COLO829 (cell line): ENCODE measurements around the gene HOPX.
"Not testable (repeated sequence)": the region's sequence is repeated elsewhere in the genome, so short reads cannot be mapped to it uniquely, and the experiment has no call there.

Experiments
- DNase-seq: peaks from one replicate; pipeline ENCODE4 v3.0.0; 2012; ENCODE audit warnings: low spot score

The HOPX gene

DNA sequence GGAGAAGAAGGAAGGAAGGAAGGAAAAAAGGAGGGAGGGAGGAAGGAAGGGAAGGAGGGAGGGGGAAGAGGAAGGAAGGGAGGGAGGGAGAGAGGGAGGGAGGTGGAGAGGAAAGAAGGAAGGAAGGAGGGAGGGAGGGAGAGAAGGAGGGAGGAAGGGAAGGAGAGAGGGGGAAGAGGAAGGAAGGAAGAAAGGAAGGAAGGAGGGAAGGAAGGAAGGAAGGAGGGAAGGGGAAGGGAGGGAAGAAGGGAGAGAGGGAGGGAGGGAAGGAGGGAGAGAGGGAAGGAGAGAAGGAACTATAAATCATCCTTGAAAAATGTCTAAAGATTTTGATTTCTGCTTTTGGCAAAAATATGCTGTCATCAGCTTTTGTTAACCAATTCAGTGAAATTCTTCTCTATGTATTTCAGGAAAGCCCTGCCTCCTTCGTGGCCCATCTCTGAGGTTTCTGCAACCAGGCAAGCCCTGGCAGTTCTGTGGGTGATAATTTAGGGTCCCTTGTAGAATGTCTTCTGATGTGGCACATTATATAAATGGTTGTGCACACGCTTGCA, 7.1 kb upstream of the HOPX start:
- no peak for DNase-seq

DNA sequence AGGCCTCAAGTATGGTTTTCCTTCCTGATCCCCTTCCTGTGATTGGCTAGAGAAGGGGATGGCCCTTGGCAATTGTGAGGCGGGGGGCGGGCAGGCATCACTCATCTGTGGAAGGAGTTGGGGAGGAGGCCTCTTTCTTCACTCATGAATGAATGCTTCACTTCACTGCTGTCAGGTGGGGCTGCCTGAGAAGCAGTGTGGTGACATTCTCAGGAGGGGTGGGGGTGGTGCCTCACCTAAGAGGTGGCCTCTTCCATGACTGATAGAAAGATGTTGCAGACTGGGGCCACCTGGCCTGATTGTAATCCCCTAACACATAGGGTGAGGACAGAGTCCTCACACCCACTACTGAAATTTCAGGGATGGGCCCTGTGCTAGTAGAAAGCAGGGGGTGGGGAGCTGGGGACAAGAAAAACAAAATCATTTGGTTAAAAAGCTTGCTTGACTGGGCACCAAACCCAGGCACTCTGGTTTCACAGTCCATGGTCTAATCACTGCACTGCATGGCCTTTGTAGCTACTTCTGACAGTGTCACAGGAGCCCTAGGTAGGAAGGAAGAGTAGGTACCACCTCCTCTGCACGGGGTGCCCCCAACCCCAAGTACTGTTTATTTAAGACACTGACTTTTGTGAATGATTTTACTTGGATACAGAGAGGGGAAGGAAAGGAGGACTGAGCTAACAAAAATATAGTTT, 5.6 kb upstream of the HOPX start:
- DNase-seq, result no peak

DNA sequence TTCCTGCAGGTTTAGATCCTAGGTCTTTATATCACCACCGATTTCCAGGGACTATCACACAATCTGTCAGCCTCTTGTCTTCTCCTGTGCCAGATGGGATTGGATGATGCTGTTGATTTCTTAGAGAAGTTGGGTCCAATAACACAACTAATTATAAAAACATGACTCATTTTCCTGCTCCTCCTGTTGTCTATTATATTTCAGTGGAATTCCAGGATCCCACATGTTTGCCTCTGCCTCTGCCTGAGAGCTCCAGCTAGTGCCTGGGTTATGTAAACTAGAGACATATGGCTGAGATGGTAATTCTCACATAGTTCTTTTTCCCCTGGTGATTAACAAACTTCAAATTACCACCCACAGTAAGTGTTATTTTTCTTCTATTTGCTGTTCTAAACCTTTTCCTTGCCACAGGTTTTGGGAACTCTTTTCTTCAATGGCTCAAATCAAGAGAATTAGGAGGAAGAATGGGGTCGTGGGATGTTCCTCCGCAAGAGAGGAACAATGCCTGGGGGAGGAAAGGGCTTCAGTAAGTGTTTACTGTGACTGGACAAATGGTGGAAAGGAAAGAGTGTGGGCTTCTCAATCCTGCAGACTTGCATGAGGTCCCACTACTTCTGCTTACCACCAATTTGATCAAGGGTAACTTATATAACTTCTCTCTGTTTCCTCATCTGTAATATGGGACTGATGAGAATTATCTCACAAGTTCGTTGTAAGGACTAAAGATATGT, 3.4 kb upstream of the HOPX start:
- peak; percentile 27 for DNase-seq

DNA sequence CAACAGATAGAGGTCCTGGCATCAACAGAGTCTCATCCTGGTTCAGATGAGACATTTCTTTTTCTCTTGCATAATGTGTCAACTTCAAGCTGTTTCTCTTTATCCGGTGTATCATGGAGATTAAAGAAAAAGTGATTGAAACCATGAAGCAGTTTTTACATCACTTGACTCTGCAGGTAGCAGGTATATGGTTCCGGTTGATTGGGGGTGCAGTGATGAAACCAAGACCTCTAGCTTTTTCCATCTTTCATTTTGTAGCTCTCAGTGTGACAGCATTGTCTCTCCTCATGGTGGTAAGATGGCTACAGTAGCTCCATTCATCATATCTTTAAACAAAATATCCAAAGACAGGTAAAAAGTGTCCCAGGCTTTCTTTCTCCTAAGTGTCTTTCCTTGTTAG, 2.4 kb upstream of the HOPX start:
- DNase-seq, result no peak

DNA sequence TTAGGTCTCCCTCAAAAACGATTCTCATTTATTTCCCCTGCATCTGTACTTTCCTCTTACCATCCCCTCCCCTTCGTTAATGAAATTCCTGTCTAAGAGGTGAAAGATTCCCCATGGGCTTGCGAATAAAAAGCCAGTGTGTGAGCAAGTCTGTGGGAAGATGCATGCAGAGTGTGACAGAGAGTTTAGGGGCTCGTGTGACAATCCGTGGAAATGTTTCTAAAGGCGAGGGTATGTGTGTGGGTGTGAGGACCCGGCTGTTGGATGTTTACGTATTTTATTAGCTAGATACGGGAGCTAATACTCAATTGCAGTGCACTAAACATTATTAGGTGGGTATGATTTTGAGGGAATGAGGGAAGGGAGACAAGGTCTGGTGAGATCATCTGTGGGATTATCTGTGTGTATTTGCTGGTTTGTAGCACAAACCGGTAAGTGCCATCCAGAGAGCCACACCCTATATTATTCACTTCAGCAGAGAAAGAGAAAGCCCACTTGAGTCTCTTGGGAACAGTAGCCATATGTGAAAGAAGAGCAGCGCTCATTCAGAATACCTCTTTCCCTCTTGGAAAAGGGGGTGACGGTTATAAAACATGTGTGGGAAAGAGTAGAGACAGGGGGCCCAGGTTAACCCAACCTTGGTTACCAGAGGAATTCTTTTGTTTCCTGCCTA, 893 bp upstream of the HOPX start:
- no peak for DNase-seq

DNA sequence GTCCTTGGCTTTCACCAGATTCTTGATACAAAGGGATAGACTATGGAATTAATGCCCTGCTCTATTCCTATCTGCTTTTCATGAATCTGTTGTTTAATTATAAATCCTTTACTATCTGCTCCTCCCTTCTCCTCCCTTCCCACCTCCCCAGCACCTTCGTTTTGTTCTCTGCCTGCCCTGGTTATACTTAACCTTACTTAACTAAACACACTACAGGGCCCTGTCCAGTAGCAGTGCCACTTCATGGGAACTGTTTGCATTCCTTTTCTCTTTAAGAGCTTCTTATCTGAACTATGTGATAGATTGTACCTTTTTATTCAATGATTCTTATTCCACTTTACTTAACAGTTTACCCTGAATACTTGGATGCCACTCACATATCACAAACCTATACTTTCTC, 830 bp downstream of the HOPX start:
- DNase-seq, result no peak

DNA sequence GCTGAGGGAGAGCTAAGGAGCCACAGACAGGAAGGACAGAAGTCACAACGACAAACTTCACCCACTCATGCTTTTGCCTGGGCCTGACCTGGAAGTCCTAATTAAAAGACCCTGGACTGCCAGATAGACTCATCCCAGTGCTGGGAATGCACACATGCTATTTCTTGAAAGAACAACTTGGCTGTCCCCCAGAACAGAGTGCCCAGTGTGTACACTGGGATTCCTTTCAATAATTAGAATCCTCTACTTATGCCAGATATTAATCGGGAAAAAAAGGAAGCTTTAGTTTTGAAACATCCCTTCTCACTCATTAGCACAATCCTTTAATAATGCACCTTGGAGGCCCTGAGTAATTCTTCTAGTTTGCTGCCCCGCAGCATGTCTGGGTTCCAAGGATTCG, 3.4 kb downstream of the HOPX start:
- no peak for DNase-seq

DNA sequence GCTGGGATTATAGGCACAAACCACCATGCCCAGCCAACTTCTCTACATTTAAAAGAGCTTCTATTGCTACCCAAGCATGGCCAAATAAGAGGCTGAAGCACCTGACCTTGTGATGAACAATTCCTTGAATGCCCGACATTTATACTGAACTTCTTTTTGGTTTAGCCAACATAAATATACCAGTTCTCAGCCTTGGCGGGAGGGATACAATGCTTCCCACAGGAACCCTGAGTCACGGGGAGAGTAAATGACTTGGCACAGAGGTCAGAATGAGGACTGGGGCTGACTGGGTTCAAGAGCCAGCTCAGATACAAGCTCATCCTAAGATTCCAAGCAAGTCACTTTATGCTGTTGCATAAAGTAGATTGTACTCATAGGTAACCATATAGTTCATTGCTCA, 6.1 kb downstream of the HOPX start:
- DNase-seq, result no peak

DNA sequence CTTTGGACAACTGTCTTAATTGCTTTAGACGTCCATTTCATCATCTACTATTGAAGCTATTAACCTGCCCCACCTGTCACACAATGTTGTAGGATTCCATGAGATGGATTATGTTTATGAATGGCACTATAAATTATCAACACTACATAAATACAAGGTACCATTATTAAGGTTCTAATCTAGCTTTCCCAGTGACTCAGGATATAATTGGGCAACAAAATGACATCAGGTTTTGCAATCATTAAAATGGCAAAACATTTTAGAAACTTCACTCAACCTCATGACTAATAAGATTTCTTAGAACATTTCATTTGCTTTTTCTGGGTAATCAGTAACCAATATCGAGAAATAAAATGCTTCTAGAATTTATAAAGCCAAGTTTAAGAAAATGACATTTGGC, 9.2 kb downstream of the HOPX start:
- no peak for DNase-seq

DNA sequence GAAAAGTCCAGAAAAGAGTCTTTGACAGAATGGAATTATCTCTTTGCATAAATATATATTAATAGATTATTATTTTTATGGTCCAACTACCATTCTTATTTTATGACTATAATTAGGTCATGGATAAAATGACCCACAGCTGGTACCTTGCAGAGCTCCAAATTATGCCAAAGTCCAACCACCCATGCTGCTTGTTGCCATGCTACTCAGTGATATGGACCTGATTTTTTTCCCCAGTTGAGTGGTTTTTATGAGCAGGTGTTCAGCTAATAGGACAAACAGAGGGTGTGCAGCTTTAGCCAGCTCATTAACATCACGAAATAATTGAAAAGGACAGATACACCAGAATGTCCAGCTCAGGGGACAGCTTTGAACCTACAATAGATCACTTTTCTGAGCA, 9.7 kb downstream of the HOPX start:
- DNase-seq, result no peak

DNA sequence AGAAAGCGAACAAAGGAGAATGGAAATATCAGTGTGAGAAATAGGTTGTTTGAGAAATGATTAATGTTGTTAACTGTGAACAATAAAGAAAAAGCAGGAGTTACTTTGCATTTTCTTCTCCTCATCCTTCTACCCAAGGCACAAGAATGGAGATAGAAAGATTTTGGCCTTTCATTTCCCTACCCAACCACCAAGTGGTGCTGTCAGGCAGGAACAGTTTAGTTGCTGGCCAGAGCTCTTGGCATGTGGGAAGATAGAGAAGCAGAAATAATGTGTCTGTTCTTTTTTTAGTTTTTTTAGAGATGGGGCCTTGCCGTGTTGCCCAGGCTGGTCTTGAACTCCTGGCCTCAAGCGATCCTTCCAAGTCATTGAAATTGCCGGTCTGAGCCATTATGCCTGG, 12.8 kb downstream of the HOPX start:
- DNase-seq, result no peak

DNA sequence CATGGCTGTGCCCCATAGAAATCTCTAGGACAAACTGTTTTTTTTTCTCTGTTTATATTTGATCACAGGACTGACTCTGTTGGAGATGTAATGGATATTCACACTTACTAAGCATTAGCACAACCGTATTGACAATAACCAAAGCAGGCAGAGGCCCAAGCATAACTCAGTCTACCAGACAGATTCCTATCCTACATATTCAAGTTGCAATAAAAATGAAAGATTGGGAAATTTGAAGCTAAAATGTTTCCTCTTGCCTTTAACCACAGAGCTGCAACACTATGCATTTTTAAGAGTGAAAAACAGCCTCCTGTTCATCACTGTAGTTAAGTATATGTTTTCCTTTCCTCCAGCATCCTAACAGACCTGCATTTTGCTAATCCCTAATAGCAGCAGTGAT, 13.7 kb downstream of the HOPX start:
- not testable (repeated sequence) for DNase-seq

DNA sequence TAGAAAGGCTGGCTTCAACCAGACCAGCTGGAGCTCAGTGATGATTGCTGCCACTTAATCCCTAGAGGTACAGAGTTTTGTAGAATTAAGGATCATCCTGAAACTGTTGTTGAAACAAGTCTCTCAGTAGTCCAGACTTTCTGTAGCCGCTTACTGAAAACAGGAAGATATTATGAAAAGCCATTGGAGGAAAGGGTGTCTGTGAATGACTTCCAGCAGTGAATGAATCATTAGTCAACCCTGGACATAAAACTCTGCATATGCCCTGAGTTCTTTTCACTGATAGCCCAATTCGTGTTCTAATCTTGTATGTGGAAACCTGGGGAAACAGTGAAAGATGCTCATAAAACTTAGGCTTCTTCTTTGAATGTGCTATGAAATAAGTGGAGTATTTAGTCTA, 14.8 kb downstream of the HOPX start:
- no peak for DNase-seq

DNA sequence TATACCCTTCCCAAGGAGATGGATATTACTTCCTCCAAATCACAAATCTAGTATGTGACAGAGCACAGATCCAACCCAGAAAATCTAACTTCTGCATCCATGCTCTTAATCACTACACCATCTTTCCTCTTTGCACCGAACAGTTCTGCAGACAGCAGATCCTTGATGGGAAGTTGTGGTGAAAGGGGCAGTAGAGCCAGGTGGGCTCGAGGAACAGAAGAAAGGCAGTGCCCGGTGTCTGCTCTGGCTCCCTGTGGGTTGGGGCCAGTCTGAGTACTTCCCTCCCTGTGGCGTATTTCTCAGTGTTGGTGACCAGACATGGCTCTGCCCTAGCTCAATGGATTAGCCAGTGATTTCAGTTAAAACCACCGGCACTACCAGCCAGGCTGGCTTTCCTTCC, 15.3 kb downstream of the HOPX start:
- DNase-seq, result no peak

DNA sequence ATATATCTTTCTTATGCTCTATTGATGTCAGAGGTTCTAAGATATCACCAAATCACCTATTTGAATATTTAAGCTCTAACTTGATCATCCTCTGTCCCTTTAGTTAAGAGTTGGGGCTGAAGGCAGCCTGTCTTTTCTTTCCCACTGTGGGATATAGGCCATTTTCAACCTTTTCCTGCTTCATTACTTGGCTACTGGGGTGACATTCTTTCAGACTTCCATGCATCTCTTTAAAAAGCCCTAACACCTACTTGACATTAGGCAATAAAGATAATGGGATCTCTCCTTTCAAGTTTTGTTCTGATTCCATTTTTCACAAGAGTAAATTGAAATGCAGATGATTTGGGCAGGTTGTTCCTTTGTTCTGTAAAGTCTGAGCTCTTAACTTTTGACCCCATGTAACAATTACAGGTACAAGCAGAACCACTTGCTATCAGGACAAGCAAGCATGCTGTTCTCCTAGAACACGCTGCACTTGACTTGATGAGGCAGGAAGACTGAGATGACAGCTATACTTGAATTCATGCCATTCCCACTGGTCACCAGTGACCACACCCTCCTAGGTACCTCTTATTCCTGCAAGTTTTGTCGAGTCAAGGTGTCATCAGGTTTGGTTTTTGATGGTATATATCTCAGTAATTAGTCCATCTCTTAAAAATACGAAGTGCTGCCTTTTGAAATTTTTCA, 18.2 kb downstream of the HOPX start:
- no peak for DNase-seq

DNA sequence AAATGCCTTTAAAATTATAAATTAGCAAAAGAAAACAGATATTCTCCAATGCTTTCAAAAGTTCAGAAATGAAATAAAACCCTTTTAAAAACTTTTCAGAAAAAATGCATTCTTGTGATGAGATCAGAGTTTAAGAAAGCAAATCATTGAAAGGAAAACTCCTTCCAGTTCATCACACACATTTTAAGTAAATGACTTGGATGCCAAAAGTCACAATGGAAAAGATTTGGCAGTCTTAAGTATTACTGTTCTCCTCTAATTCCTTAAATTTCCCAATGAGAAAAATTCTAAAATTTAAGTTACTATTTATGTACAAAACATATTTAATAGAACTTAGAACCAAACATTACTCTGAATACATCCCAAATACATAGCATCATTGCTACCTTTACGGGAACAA, 21.1 kb downstream of the HOPX start:
- DNase-seq, result no peak

DNA sequence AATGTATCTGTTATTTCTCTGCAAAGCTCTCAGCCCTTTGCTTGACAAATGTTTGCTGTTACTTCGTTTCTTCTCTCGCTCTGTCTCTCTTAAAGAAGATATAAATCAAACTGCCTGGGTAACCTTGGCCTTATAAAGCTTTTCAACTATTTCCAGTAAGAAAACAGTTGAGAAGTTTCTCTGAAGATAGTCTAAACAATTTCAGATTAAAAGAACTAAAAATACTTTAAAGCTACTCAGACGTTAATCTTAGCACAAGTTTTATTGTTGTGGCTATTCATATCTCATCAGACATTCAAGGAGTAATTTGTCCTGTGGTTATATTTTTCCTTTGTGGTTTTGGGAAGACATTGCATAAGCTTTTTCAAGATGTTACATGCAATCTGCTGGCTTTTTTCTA, 22.6 kb downstream of the HOPX start:
- no peak for DNase-seq

DNA sequence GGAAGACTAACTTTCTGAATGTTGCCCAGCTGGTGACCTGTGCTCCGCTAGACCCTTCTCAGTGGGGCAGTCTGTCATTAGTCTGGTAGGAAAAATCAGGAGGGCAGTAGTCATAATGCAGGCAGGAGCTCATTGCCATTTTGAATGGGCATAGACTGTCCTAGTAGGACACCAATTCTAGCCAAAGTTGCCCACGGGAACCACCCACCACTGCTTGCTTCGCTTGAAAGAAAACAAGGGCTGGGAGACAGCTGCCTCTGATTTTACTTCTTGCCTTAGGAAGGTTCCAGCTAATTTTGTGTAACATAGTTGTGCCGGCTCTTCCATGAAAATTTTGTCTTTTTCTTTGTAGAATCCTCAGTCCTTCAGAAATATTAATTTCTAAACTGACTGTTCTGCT, 23.3 kb downstream of the HOPX start:
- DNase-seq, result no peak

DNA sequence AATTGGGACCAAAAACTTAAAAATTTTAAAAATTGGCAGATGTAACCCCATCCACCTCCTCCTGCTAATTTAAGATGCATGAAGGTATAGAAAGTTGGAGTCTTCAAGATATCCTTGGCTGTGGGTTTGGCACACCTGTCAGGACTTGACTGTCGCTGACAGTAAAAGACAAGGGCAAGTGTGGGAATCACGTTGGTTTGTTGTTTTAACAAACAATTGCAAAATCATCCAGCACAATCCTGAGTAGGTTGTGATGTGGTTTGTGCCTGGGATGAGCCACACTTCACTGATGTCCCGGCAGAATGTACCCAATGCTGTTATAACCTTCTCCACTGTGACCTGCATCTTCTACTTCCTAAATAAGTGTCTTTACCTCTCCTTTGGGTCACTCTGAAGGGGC, 24.0 kb downstream of the HOPX start:
- DNase-seq, result no peak

DNA sequence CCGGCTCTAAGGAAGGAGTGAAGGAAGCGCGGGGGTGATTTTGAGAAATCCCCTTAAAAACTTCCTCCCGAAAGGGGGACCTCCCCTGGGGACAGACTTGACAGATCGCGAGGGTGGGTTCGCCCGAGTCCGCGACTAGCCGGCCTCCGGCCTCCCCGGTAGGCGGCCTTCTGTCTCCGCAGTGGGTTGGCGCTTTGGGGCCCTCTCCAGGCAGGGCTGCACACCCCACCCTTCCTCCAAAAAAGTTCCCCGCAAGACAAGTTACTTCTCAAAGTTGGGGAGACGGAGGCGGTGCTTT, 24.8 kb downstream of the HOPX start:
- DNase-seq, result no peak

DNA sequence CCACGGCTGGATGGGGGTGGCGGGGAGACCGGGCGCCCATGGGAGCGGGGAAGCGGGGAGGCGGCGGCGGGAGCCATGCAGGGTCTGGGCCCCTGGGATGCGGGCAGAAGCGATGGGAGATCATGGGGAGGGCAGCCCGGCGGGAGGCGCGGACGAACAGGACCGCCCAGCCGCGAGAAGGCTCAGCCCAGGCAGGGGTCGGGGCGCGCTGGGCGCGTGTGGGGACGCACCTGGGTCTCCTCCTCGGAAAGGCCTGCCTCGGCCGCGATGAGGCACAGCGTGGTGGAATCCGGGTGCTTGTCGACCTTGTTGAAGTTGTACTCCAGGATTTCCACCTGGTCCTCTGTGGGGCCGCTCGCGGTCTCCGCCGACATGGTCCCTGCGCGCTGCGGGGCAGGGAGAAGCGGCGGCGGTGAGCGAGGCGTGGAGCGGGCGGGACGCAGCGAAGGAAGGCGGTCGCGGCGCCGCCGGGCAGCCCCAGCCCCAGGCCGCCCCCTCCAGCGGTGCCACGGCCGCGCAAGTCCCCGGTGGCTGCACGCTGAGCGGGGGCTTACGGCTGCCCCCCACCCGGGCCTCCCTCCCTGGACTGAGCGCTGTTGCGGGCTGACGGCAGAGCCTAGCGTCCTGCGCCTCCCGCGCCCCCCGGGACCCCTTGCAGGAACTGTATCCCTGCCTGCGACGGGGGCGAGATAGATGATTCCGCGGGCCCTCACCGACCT, 25.3 kb downstream of the HOPX start:
- DNase-seq, result no peak

DNA sequence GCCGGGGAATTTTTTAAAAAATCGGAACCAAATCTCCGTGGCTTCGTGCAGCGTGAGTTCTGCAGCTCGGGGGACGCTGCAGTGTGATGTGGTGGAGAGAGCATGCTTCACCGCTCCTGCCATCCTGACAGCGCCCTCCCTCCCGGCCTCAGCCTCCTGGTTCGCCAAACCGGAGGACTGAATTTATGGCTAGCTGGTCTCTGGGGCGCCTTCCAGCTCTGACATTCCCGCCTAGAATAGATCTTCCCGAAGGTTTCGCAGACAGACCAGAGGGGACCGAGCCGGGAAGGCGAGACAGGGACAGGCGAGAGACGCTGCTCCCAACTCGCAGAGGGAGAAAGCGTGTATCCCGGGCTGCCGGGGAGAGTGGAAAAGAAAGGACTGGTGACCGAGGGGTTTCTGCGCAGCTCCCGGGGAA, 25.9 kb downstream of the HOPX start:
- no peak for DNase-seq
